Osteoblast (primary cell): ENCODE data around the gene SLC25A28. TPM values are rescaled to one million over a fixed set of nuclear protein-coding genes. Genes with fewer than 3 reads are reported as not detected.

Experiments
- DNase-seq: peaks from one replicate; pipeline ENCODE4 v3.0.0; 2011; ENCODE audit warnings: low spot score, mixed read lengths; ENCODE audit not compliant: insufficient read length; ENCODE audit errors: missing footprints
- H2AFZ ChIP-seq: 2 replicates; pipeline ENCODE4 v1.6.0; 2011; ENCODE audit warnings: mild to moderate bottlenecking, low read length
- H3K27ac ChIP-seq: 2 replicates; pipeline ENCODE4 v1.5.1; 2011; ENCODE audit warnings: mild to moderate bottlenecking, low read depth, low read length, moderate library complexity
- H3K27me3 ChIP-seq: 2 replicates; pipeline ENCODE4 v1.6.0; 2012; ENCODE audit warnings: mild to moderate bottlenecking, control low read depth, inconsistent platforms, low read length, moderate library complexity; ENCODE audit not compliant: insufficient read depth
- H3K36me3 ChIP-seq: 2 replicates; pipeline ENCODE4 v1.5.1; 2011; ENCODE audit warnings: mild to moderate bottlenecking, low read length, control low read depth, moderate library complexity; ENCODE audit not compliant: insufficient read depth
- H3K4me1 ChIP-seq: 2 replicates; pipeline ENCODE4 v1.5.1; 2011; ENCODE audit warnings: mild to moderate bottlenecking, low read length, control low read depth, moderate library complexity; ENCODE audit not compliant: insufficient read depth
- H3K4me2 ChIP-seq: 2 replicates; pipeline ENCODE4 v1.6.0; 2011; ENCODE audit warnings: mild to moderate bottlenecking, low read length; ENCODE audit not compliant: insufficient read depth
- H3K4me3 ChIP-seq: fragments of 200-600 bp; sonication (generic); 3 replicates; pipeline ENCODE4 v1.5.1; 2012; ENCODE audit warnings: mild to moderate bottlenecking, low read length, inconsistent platforms; ENCODE audit not compliant: insufficient read depth
- H3K79me2 ChIP-seq: 2 replicates; pipeline ENCODE4 v1.6.0; 2012; ENCODE audit warnings: mild to moderate bottlenecking, low read length, control low read depth, inconsistent platforms; ENCODE audit not compliant: insufficient read depth
- H3K9me3 ChIP-seq: 2 replicates; pipeline ENCODE4 v1.5.1; 2011; ENCODE audit warnings: low read depth, low read length, control low read depth
- H4K20me1 ChIP-seq: 2 replicates; pipeline ENCODE4 v1.6.0; 2012; ENCODE audit warnings: mild to moderate bottlenecking, low read length, control low read depth; ENCODE audit not compliant: insufficient read depth
- CTCF ChIP-seq: IDR thresholded peaks from 2 replicates; pipeline ENCODE4 v1.5.1; 2011; ENCODE audit warnings: mild to moderate bottlenecking, low read depth, low read length, moderate library complexity; ENCODE audit errors: extremely low read depth
- small RNA-seq: library from RNA; depleted of rRNA; stranded (forward); fragments of <200 nt; gene quantifications from one replicate; pipeline ENCODE3, GENCODE V24; 2012
- total RNA-seq: library from RNA; depleted of rRNA; stranded (reverse); fragments of >200 nt; gene quantifications from 2 replicates; pipeline ENCODE4 v1.2.3, GENCODE V29; 2012

The SLC25A28 gene
- total RNA-seq, 1 donor: 16.3 TPM

- TF ChIP-seq CTCF: no peak
- no peak for DNase-seq
- Histone ChIP-seq H3K4me3 (no peak overlapping the region), H3K4me1 (no peaks in the 10 kb centered on the region), H2AFZ (no peak overlapping the region), H3K4me2 (no peak overlapping the region), H3K27ac (no peak overlapping the region), H3K79me2 (no peaks in the 10 kb centered on the region), H3K9me3 (no peaks in the 10 kb centered on the region), H3K27me3 (peaks cover 18% of the 10 kb centered on the region), H4K20me1 (no peaks in the 10 kb centered on the region), H3K36me3 (no peaks in the 10 kb centered on the region)
Measured at GRCh38 chr10:99564361-99564760, 55.9 kb downstream of the SLC25A28 start.

GRCh38 chr10:99562631-99563030 lies 57.6 kb downstream of the SLC25A28 start:
- no peak for TF ChIP-seq CTCF
- Histone ChIP-seq H3K4me2 (no peak overlapping the region), H3K36me3 (no peaks in the 10 kb centered on the region), H3K9me3 (no peaks in the 10 kb centered on the region), H3K27ac (no peak overlapping the region), H4K20me1 (no peaks in the 10 kb centered on the region), H3K4me3 (no peak overlapping the region), H2AFZ (no peak overlapping the region), H3K27me3 (peaks cover 24% of the 10 kb centered on the region), H3K4me1 (no peaks in the 10 kb centered on the region), H3K79me2 (no peaks in the 10 kb centered on the region)
- no peak for DNase-seq

Small RNAs within 50 kb of the gene (small RNA-seq; reads per million reads assigned to genes)
- gene AL133353.1: not detected

Other genes with a start within 250 kb of the SLC25A28 start
- 36.2 and 42.7 TPM in 2 replicates for gene GOT1, start 189.8 kb downstream of the SLC25A28 start, total RNA-seq
- gene NKX2-3, start 87.5 kb downstream of the SLC25A28 start, total RNA-seq: not detected in 2 replicates
- gene ENTPD7, start 39.1 kb upstream of the SLC25A28 start, total RNA-seq: 33.3 and 35.5 TPM in 2 replicates
- gene COX15, start 111.7 kb upstream of the SLC25A28 start, total RNA-seq: 34.5 and 36.9 TPM in 2 replicates
- 11.8 and 13.8 TPM in 2 replicates for gene CUTC, start 111.8 kb upstream of the SLC25A28 start, total RNA-seq
- 1.5 and 1.8 TPM in 2 replicates for gene ABCC2, start 162.2 kb upstream of the SLC25A28 start, total RNA-seq